Naive B cell (primary cell): Measurements from ENCODE around the gene RNF223. TPM values are rescaled to one million over a fixed set of nuclear protein-coding genes. Genes with fewer than 3 reads are reported as not detected.
"Not testable (repeated sequence)": the region's sequence is repeated elsewhere in the genome, so short reads cannot be mapped to it uniquely, and the experiment has no call there.

Experiments
- ATAC-seq, 2 donors: fragments of 150-1000 bp; cut with Tn5 transposase; 2 replicates each; pipeline ENCODE4 v1.10.0; 2021; ENCODE audit warnings: low read depth in 2 of 2, mild to moderate bottlenecking in 2 of 2, moderate library complexity in 2 of 2
- DNase-seq: peaks from one replicate; pipeline ENCODE4 v3.0.0; 2022
- H3K27ac Mint-ChIP-seq, 6 donors: one replicate each; pipeline ENCODE4 v1.8.0; 2020 to 2022; ENCODE audit warnings: mild to moderate bottlenecking in 6 of 6, mixed read lengths in 6 of 6, moderate library complexity in 5 of 6, inconsistent platforms in 2 of 6
- H3K27me3 Mint-ChIP-seq, 3 donors: one replicate each; pipeline ENCODE4 v1.8.0; 2021 to 2022; ENCODE audit warnings: mixed read lengths in 3 of 3, mild to moderate bottlenecking in 1 of 3
- H3K36me3 Mint-ChIP-seq, 2 donors: one replicate each; pipeline ENCODE4 v1.8.0; 2020 to 2022; ENCODE audit warnings: mixed read lengths in 2 of 2, inconsistent platforms in 1 of 2, mild to moderate bottlenecking in 1 of 2
- H3K4me1 Mint-ChIP-seq, 3 donors: one replicate each; pipeline ENCODE4 v1.8.0; 2020 to 2022; ENCODE audit warnings: mixed read lengths in 3 of 3, inconsistent platforms in 1 of 3, mild to moderate bottlenecking in 1 of 3, moderate library complexity in 1 of 3
- H3K4me3 Mint-ChIP-seq, 8 donors: one replicate each; pipeline ENCODE4 v1.8.0; 2020 to 2022; ENCODE audit warnings: mild to moderate bottlenecking in 8 of 8, mixed read lengths in 8 of 8, moderate library complexity in 8 of 8, inconsistent platforms in 2 of 8
- H3K9me3 Mint-ChIP-seq, 7 donors: one replicate each; pipeline ENCODE4 v1.8.0; 2020 to 2022; ENCODE audit warnings: mixed read lengths in 7 of 7, mild to moderate bottlenecking in 5 of 7, inconsistent platforms in 2 of 7, moderate library complexity in 1 of 7
- polyA plus RNA-seq, 6 donors: library from polyadenylated mRNA; unstranded; fragments of 300-500 nt; fragmentation: Illumina TruSeq; gene quantifications; one replicate each; pipeline ENCODE4 v1.2.3, GENCODE V29; 2021; ENCODE audit warnings: low read depth in 6 of 6

Gene RNF223
- polyA plus RNA-seq, 6 donors from 2014 or later: not detected

GRCh38 chr1:1069711-1070676 lies 4.1 kb downstream of the RNF223 start:
- Mint-ChIP-seq H3K9me3 (no peaks in the 10 kb centered on the region), H3K27me3 (peaks cover 4 to 14% (median 8%) of the 10 kb centered on the region in 3 donors), H3K36me3 (no peaks in the 10 kb centered on the region), H3K27ac (peak overlapping the region in 5 of 6 donors; percentile 81 to 96 (median 94)), H3K4me1 (peaks cover 12 to 22% (median 20%) of the 10 kb centered on the region in 3 donors), H3K4me3 (peak overlapping the region; percentile 59 to 87 (median 80))
- ATAC-seq (peak; percentile 32 to 52), DNase-seq (peak; percentile 57)

- no peaks in the 10 kb centered on the region for H3K36me3 Mint-ChIP-seq
- H3K4me3 Mint-ChIP-seq: peak overlapping the region; percentile 51 to 92 (median 81)
- H3K4me1 Mint-ChIP-seq: peaks cover 12 to 24% (median 20%) of the 10 kb centered on the region in 3 donors
- peak overlapping the region in 5 of 6 donors; percentile 44 to 96 (median 85) for H3K27ac Mint-ChIP-seq
- ATAC-seq (peak; percentile 39 to 60), DNase-seq (peak; percentile 89)
- H3K9me3 Mint-ChIP-seq: no peaks in the 10 kb centered on the region
- peaks cover 0 to 9% (median 0%) of the 10 kb centered on the region in 3 donors for H3K27me3 Mint-ChIP-seq
These were observed 4.9 kb downstream of the RNF223 start for GRCh38 chr1:1069056-1069710.

- ATAC-seq (peak; percentile 57 to 67), DNase-seq (peak; percentile 76)
- Mint-ChIP-seq H3K9me3 (no peaks in the 10 kb centered on the region), H3K4me1 (peaks cover 12 to 27% (median 20%) of the 10 kb centered on the region in 3 donors), H3K36me3 (no peaks in the 10 kb centered on the region), H3K4me3 (peak overlapping the region; percentile 51 to 92 (median 81)), H3K27ac (peak overlapping the region in 4 of 6 donors; percentile 44 to 96 (median 90)), H3K27me3 (peaks cover 0 to 13% (median 0%) of the 10 kb centered on the region in 3 donors)
These were observed 5.5 kb downstream of the RNF223 start for GRCh38 chr1:1068517-1069055.

GRCh38 chr1:1067860-1068516 lies 6.1 kb downstream of the RNF223 start:
- DNase-seq: no peak
- ATAC-seq: no peak
- Mint-ChIP-seq H3K9me3 (no peaks in the 10 kb centered on the region), H3K36me3 (no peaks in the 10 kb centered on the region), H3K27ac (peak overlapping the region in 4 of 6 donors; percentile 44 to 96 (median 81)), H3K4me1 (peaks cover 12 to 27% (median 20%) of the 10 kb centered on the region in 3 donors), H3K4me3 (peak overlapping the region; percentile 51 to 90 (median 74)), H3K27me3 (peaks cover 0 to 16% (median 0%) of the 10 kb centered on the region in 3 donors)

GRCh38 chr1:1067284-1067859 lies 6.7 kb downstream of the RNF223 start:
- no peak overlapping the region for H3K27ac Mint-ChIP-seq
- DNase-seq (no peak), ATAC-seq (no peak)
- H3K4me3 Mint-ChIP-seq: peak overlapping the region in 1 of 8 donors; percentile 68
- H3K4me1 Mint-ChIP-seq: peaks cover 12 to 23% (median 20%) of the 10 kb centered on the region in 3 donors
- H3K27me3 Mint-ChIP-seq: peaks cover 0 to 16% (median 0%) of the 10 kb centered on the region in 3 donors
- H3K9me3 Mint-ChIP-seq: no peaks in the 10 kb centered on the region
- no peaks in the 10 kb centered on the region for H3K36me3 Mint-ChIP-seq

- peak overlapping the region in 3 of 6 donors; percentile 18 to 82 (median 50) for H3K27ac Mint-ChIP-seq
- peak overlapping the region in 4 of 8 donors; percentile 20 to 68 (median 32) for H3K4me3 Mint-ChIP-seq
- peaks cover 0 to 21% (median 0%) of the 10 kb centered on the region in 3 donors for H3K27me3 Mint-ChIP-seq
- DNase-seq: no peak
- no peaks in the 10 kb centered on the region for H3K9me3 Mint-ChIP-seq
- ATAC-seq: no peak
- no peaks in the 10 kb centered on the region for H3K36me3 Mint-ChIP-seq
- peaks cover 12 to 23% (median 20%) of the 10 kb centered on the region in 3 donors for H3K4me1 Mint-ChIP-seq
These were observed 7.5 kb downstream of the RNF223 start for GRCh38 chr1:1066403-1067283.

- not testable (repeated sequence) for H3K9me3 Mint-ChIP-seq, H3K36me3 Mint-ChIP-seq, ATAC-seq, DNase-seq
- H3K27me3 Mint-ChIP-seq: peaks cover 0 to 28% (median 6%) of the 10 kb centered on the region in 3 donors
- peak overlapping the region in 3 of 8 donors; percentile 32 to 60 (median 42) for H3K4me3 Mint-ChIP-seq
- H3K4me1 Mint-ChIP-seq: peaks cover 12 to 23% (median 16%) of the 10 kb centered on the region in 3 donors
- peak overlapping the region in 1 of 6 donors; percentile 78 for H3K27ac Mint-ChIP-seq
These were observed 8.2 kb downstream of the RNF223 start for GRCh38 chr1:1065940-1066304.

GRCh38 chr1:1065265-1065939 lies 8.7 kb downstream of the RNF223 start:
- H3K27ac Mint-ChIP-seq: peak overlapping the region in 5 of 6 donors; percentile 34 to 78 (median 42)
- ATAC-seq (no peak), DNase-seq (no peak)
- peaks cover 3 to 33% (median 12%) of the 10 kb centered on the region in 3 donors for H3K27me3 Mint-ChIP-seq
- peaks cover 11 to 21% (median 12%) of the 10 kb centered on the region in 3 donors for H3K4me1 Mint-ChIP-seq
- H3K4me3 Mint-ChIP-seq: peak overlapping the region in 4 of 8 donors; percentile 19 to 60 (median 37)
- H3K36me3 Mint-ChIP-seq: no peaks in the 10 kb centered on the region
- no peaks in the 10 kb centered on the region for H3K9me3 Mint-ChIP-seq

GRCh38 chr1:1063945-1064831 lies 9.9 kb downstream of the RNF223 start:
- DNase-seq (peak; percentile 74), ATAC-seq (peak; percentile 51)
- Mint-ChIP-seq H3K36me3 (no peaks in the 10 kb centered on the region), H3K27ac (peak overlapping the region in 3 of 6 donors; percentile 36 to 92 (median 85)), H3K27me3 (peaks cover 3 to 39% (median 14%) of the 10 kb centered on the region in 3 donors), H3K9me3 (no peaks in the 10 kb centered on the region), H3K4me1 (peaks cover 8 to 19% (median 10%) of the 10 kb centered on the region in 3 donors), H3K4me3 (peak overlapping the region in 1 of 8 donors; percentile 19)

- H3K36me3 Mint-ChIP-seq: no peaks in the 10 kb centered on the region
- H3K27ac Mint-ChIP-seq: peak overlapping the region in 2 of 6 donors; percentile 4 to 92
- peaks cover 3 to 46% (median 22%) of the 10 kb centered on the region in 3 donors for H3K27me3 Mint-ChIP-seq
- no peak for DNase-seq
- H3K4me1 Mint-ChIP-seq: peaks cover 10 to 23% (median 15%) of the 10 kb centered on the region in 3 donors
- H3K4me3 Mint-ChIP-seq: peak overlapping the region in 1 of 8 donors; percentile 60
- no peaks in the 10 kb centered on the region for H3K9me3 Mint-ChIP-seq
- ATAC-seq: no peak
These were observed 10.7 kb downstream of the RNF223 start for GRCh38 chr1:1063261-1063944.
